ENCODE data around the gene SUMO4. TPM values are rescaled to one million over a fixed set of nuclear protein-coding genes. Genes with fewer than 3 reads are reported as not detected.

Gene SUMO4
- polyA plus RNA-seq, 3 donors, result 0.22 to 0.29 (median 0.27) TPM

- intact Hi-C loops (cut with micrococcal nuclease), result no loop called here
- no peaks in the 10 kb centered on the region for H3K36me3 ChIP-seq (replicated peaks in 1 of 2; ENCODE audit: control insufficient read depth in 1 of 2, insufficient read depth in 2 of 2, low read length in 2 of 2)
- Mint-ChIP-seq H3K27ac (peak overlapping the region in 2 of 7 donors; percentile 41 to 69), H3K4me1 (peaks cover 49% of the 10 kb centered on the region), H3K9me3 (peaks cover 1 to 7% (median 4%) of the 10 kb centered on the region in 7 donors), H3K4me3 (no peak overlapping the region), H3K36me3 (peaks cover 14 to 36% of the 10 kb centered on the region in 2 donors), H3K27me3 (ENCODE audit: low read depth in 3 of 3) (no peaks in the 10 kb centered on the region)
- H3K9me3 ChIP-seq (replicated peaks in 1 of 2; ENCODE audit: control insufficient read depth in 1 of 2, insufficient read depth in 1 of 2, low read length in 2 of 2), result no peaks in the 10 kb centered on the region
- no peak for DNase-seq
- H3K4me2 ChIP-seq (replicated peaks; ENCODE audit: extremely low read depth, low read length, poor library complexity, severe bottlenecking), result no peak overlapping the region
- peaks cover 8 to 18% of the 10 kb centered on the region in 2 donors for H3K4me1 ChIP-seq (ENCODE audit: control insufficient read depth in 1 of 2, insufficient read depth in 2 of 2, low read length in 2 of 2)
- peaks cover 100% of the 10 kb centered on the region for H4K20me1 ChIP-seq (ENCODE audit: insufficient read depth, low read length)
- H3K4me3 ChIP-seq (replicated peaks in 1 of 3; ENCODE audit: low read depth in 2 of 3, low read length in 3 of 3), result no peak overlapping the region
- TF ChIP-seq, protein P1, sequence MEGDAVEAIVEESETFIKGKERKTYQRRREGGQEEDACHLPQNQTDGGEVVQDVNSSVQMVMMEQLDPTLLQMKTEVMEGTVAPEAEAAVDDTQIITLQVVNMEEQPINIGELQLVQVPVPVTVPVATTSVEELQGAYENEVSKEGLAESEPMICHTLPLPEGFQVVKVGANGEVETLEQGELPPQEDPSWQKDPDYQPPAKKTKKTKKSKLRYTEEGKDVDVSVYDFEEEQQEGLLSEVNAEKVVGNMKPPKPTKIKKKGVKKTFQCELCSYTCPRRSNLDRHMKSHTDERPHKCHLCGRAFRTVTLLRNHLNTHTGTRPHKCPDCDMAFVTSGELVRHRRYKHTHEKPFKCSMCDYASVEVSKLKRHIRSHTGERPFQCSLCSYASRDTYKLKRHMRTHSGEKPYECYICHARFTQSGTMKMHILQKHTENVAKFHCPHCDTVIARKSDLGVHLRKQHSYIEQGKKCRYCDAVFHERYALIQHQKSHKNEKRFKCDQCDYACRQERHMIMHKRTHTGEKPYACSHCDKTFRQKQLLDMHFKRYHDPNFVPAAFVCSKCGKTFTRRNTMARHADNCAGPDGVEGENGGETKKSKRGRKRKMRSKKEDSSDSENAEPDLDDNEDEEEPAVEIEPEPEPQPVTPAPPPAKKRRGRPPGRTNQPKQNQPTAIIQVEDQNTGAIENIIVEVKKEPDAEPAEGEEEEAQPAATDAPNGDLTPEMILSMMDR (IDR thresholded peaks at IDR 0.05), result no peak
- H3K79me2 ChIP-seq (ENCODE audit: insufficient read depth, low read length), result peaks cover 100% of the 10 kb centered on the region
- no peak overlapping the region for H2AFZ ChIP-seq (ENCODE audit: insufficient read depth, low read depth, low read length, poor library complexity, severe bottlenecking)
- H3K27ac ChIP-seq (ENCODE audit: low read depth in 1 of 2, low read length in 2 of 2), result peak overlapping the region in 1 of 2 donors; percentile 18
- no peak overlapping the region for H3K9ac ChIP-seq (ENCODE audit: insufficient read depth, low read length, poor library complexity, severe bottlenecking)
- no peaks in the 10 kb centered on the region for H3K27me3 ChIP-seq (ENCODE audit: control insufficient read depth in 2 of 2, insufficient read depth in 2 of 2, low read length in 2 of 2)
Observed at GRCh38 chr6:149359440-149359839, 40.6 kb upstream of the SUMO4 start.

GRCh38 chr6:149360536-149360935 lies 39.5 kb upstream of the SUMO4 start:
- H3K4me1 ChIP-seq (ENCODE audit: control insufficient read depth in 1 of 2, insufficient read depth in 2 of 2, low read length in 2 of 2), result peaks cover 8 to 18% of the 10 kb centered on the region in 2 donors
- H3K79me2 ChIP-seq (ENCODE audit: insufficient read depth, low read length), result peaks cover 100% of the 10 kb centered on the region
- H3K36me3 Mint-ChIP-seq, result peaks cover 14 to 32% of the 10 kb centered on the region in 2 donors
- H2AFZ ChIP-seq (ENCODE audit: insufficient read depth, low read depth, low read length, poor library complexity, severe bottlenecking), result no peak overlapping the region
- no peaks in the 10 kb centered on the region for H3K9me3 ChIP-seq (replicated peaks in 1 of 2; ENCODE audit: control insufficient read depth in 1 of 2, insufficient read depth in 1 of 2, low read length in 2 of 2)
- H4K20me1 ChIP-seq (ENCODE audit: insufficient read depth, low read length), result peaks cover 100% of the 10 kb centered on the region
- WGBS (ENCODE audit: insufficient coverage), result 100% methylated on average over 2 of the region's 3 CpGs
- peak overlapping the region in 4 of 7 donors; percentile 22 to 75 (median 56) for H3K27ac Mint-ChIP-seq
- H3K9me3 Mint-ChIP-seq, result peaks cover 1 to 7% (median 4%) of the 10 kb centered on the region in 7 donors
- H3K4me2 ChIP-seq (replicated peaks; ENCODE audit: extremely low read depth, low read length, poor library complexity, severe bottlenecking), result no peak overlapping the region
- no peak for DNase-seq
- no peaks in the 10 kb centered on the region for H3K27me3 Mint-ChIP-seq (ENCODE audit: low read depth in 3 of 3)
- H3K36me3 ChIP-seq (replicated peaks in 1 of 2; ENCODE audit: control insufficient read depth in 1 of 2, insufficient read depth in 2 of 2, low read length in 2 of 2), result no peaks in the 10 kb centered on the region
- no peak overlapping the region for H3K9ac ChIP-seq (ENCODE audit: insufficient read depth, low read length, poor library complexity, severe bottlenecking)
- intact Hi-C loops (cut with micrococcal nuclease), result no loop called here
- no peak overlapping the region for H3K4me3 ChIP-seq (replicated peaks in 1 of 3; ENCODE audit: low read depth in 2 of 3, low read length in 3 of 3)
- H3K4me1 Mint-ChIP-seq, result peaks cover 55% of the 10 kb centered on the region
- no peak overlapping the region for H3K4me3 Mint-ChIP-seq
- no peaks in the 10 kb centered on the region for H3K27me3 ChIP-seq (ENCODE audit: control insufficient read depth in 2 of 2, insufficient read depth in 2 of 2, low read length in 2 of 2)
- TF ChIP-seq, protein P1 (IDR thresholded peaks at IDR 0.05), result no peak
- H3K27ac ChIP-seq (ENCODE audit: low read depth in 1 of 2, low read length in 2 of 2), result peak overlapping the region in 1 of 2 donors; percentile 49

All from CD14-positive monocyte (primary cell).